GF-D8 (cell line): Measurements from ENCODE around the gene CDCP2.

Experiments used
- DNase-seq: peaks from one replicate; lab custom pipeline; 2025; lab: John Stamatoyannopoulos, UW

CDCP2 gene

GRCh38 chr1:54136963-54137533, 15.8 kb downstream of the CDCP2 start:
- no peak for DNase-seq

- no peak for DNase-seq
These were observed 16.4 kb downstream of the CDCP2 start for GRCh38 chr1:54136269-54136896.

- DNase-seq, result no peak
These were observed 17.2 kb downstream of the CDCP2 start for GRCh38 chr1:54135436-54136120.

GRCh38 chr1:54134295-54134694, 18.5 kb downstream of the CDCP2 start:
- DNase-seq, result no peak

- DNase-seq, result no peak
These were observed 20.3 kb downstream of the CDCP2 start for GRCh38 chr1:54132495-54132894.

GRCh38 chr1:54131419-54131818, 21.4 kb downstream of the CDCP2 start:
- no peak for DNase-seq

- no peak for DNase-seq
These were observed 22.9 kb downstream of the CDCP2 start for GRCh38 chr1:54129858-54130257.

- no peak for DNase-seq
These were observed 25.1 kb downstream of the CDCP2 start for GRCh38 chr1:54127594-54128300.

GRCh38 chr1:54126271-54126815, 26.5 kb downstream of the CDCP2 start:
- DNase-seq, result no peak

- DNase-seq, result no peak
These were observed 27.3 kb downstream of the CDCP2 start for GRCh38 chr1:54125386-54126070.

- no peak for DNase-seq
These were observed 27.9 kb downstream of the CDCP2 start for GRCh38 chr1:54124906-54125305.

GRCh38 chr1:54124472-54124871, 28.3 kb downstream of the CDCP2 start:
- no peak for DNase-seq

GRCh38 chr1:54122992-54123391, 29.8 kb downstream of the CDCP2 start:
- DNase-seq, result no peak

- DNase-seq, result no peak
These were observed 30.6 kb downstream of the CDCP2 start for GRCh38 chr1:54122135-54122751.

- DNase-seq, result no peak
These were observed 31.2 kb downstream of the CDCP2 start for GRCh38 chr1:54121482-54122134.

- no peak for DNase-seq
These were observed 31.9 kb downstream of the CDCP2 start for GRCh38 chr1:54120698-54121481.

- DNase-seq, result no peak
These were observed 32.6 kb downstream of the CDCP2 start for GRCh38 chr1:54120018-54120697.

- DNase-seq, result no peak
These were observed 34.1 kb downstream of the CDCP2 start for GRCh38 chr1:54118704-54119103.

- no peak for DNase-seq
These were observed 34.8 kb downstream of the CDCP2 start for GRCh38 chr1:54117815-54118563.
